ENCODE results near the gene AFF4.

AFF4 gene

DNA sequence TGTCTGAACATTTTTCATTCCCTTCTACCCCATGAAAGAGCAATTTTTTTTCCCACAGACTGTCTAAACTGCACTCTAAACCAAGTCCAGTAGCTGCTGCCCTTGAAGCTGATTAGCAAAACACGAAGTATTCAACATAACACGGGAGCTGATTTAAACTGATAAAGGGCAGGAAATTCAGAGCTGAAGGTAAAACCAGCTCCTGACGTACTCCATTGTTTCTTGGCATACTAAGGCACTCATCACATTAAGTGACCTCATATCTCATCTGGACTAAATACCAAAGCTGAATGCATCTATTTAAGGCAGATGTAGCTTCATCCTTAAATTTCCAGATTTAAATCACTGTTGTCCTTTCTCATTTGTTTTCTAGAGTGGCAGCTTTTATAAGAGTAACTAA is 109.1 kb downstream of the AFF4 start:
- no peak for DNase-seq

DNA sequence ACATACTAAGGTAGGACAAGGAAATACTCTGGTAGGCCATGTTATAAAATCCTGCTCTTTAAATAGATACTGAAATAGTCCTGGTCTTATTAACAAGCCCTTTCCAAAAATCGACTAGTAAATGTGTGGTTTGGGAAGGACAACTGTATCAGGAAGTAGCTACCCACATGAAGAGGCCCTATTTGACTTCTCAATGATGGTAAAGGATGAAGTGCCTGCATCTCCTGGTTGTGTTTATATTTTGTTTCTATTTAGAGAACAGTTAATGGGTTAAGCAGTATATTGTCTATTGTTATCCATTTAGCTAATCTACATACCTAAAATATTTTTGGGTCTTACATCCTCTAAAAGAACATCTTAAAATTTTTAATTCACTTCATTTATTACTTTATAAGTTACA is 109.6 kb downstream of the AFF4 start:
- no peak for DNase-seq

DNA sequence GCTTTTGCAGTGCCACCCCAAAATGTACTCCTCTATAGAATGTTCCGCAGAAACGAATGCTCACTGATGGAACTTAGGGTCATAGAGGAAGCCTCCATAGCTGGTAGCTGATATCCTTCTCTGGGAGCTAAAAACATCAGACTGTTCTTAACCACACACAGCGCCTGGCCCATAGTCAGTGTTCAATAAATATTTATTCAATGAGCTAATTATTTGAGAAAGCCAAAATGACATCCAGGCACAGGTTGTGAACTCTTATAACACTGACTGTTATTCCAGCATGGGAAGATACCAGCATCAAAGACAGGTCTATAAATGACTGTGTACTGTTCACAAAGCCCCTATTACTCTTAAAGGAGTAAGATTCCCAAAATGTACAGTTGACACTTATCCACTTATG is 110.1 kb downstream of the AFF4 start:
- no peak for DNase-seq

DNA sequence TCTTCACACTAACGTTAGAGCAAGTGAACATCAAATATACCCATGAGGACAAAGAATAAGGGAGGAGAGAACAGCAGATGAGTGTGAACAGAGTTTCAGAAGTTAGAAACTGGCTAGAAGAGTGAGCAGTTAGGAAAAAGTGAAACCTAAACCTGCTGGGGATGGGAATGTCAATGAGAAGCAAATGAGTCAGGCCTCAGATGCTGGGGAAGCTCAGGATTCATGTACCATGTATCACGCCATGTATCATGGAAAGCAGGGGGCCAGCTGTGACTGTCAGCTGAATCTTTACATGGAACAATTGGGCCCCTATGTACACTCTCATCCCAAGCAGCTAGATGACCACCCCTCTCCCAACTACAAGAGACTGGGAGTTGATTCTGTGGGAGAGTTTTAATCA is 113.4 kb downstream of the AFF4 start:
- no peak for DNase-seq

DNA sequence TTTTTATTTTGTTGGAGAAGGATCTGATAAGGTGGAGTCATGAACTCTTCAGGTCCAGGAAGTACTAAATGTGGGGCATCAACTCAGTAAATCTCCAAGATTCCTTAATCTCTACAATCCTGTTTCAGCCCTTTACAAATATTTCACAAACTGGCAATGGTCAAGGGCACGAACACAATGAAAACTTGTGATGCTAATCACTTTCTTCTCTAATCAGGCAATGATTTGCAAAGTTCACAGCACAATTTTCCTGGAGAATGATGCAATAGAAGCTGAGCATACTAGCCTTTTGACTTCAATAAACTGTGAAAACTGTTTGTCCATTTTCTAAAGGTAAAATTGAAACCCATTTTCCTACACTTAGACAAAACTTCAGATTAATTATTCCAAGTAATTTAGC is 114.1 kb downstream of the AFF4 start:
- no peak for DNase-seq

DNA sequence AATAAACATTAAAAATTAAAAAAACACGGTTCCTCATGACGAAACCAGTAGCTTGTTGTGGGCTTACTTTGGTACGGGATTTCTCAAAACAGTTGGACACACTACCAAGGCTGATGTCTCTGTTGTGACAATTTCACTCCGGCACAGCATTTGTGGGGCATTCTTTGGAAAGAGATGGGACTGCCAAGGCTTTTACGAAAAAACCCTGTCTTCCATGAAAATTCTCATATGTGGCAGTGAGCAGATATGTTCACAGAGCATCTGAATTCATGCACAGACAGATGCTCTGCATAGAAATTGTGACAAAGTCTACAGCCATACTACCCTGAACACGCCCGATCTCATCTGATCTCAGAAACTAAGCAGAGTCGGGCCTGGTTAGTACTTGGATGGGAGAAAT is 115.2 kb downstream of the AFF4 start:
- DNase-seq = no peak

DNA sequence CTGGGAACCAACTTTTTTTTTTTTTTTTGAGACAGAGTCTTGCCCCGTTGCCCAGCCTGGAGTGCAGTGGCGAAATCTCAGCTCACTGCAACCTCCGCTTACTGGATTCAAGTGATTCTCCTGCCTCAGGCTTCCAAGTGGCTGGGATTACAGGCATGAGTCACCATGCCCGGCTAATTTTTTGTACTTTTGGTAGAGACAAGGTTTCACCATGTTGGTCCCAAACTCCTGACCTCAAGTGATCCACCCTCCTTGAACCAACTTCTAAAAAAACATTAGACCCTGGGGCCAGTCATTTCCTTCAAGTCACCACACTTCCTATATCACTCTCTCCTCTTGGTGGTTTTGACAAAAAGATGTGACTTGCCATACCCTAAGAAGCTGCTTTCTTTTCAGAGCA is 122.1 kb downstream of the AFF4 start:
- no peak for DNase-seq

DNA sequence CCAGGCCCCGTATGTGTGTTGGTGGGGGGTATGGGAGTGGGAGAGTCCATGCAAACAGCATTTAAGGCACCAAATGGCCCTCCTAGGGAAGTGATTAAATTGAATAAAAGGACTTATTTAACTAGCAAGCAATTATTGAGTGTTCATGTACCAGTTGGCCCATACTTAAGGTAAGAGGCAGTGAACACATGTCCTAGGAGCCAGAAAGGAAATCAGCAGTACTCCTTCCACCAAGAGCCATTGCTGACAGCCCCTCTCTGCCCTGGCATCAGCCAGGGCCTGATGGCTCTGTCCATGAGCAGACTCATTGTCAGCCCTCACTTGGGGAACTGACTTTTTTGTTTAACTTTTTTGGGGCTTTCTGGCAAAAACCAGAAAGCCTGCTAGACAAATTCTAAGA is 122.5 kb downstream of the AFF4 start:
- DNase-seq = no peak

DNA sequence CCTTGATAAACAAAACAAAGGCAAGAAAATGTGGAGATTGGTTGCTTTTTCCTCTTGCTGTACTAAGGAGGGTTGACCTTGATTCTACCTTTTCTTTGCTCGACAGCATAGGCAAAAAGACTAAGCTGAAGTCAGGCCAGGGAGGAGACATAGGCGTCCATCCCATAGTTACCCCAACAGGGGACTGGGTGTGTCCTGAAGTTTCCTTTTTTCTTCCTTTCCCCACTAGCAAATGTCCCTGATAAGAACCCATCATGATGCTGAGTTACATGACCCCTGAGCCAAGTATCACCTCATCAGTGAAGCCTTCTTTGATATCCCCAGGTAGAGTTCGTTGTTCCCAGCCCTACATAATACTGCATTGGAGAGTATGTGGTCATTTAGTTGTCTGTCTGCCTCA is 123.1 kb downstream of the AFF4 start:
- DNase-seq = no peak

DNA sequence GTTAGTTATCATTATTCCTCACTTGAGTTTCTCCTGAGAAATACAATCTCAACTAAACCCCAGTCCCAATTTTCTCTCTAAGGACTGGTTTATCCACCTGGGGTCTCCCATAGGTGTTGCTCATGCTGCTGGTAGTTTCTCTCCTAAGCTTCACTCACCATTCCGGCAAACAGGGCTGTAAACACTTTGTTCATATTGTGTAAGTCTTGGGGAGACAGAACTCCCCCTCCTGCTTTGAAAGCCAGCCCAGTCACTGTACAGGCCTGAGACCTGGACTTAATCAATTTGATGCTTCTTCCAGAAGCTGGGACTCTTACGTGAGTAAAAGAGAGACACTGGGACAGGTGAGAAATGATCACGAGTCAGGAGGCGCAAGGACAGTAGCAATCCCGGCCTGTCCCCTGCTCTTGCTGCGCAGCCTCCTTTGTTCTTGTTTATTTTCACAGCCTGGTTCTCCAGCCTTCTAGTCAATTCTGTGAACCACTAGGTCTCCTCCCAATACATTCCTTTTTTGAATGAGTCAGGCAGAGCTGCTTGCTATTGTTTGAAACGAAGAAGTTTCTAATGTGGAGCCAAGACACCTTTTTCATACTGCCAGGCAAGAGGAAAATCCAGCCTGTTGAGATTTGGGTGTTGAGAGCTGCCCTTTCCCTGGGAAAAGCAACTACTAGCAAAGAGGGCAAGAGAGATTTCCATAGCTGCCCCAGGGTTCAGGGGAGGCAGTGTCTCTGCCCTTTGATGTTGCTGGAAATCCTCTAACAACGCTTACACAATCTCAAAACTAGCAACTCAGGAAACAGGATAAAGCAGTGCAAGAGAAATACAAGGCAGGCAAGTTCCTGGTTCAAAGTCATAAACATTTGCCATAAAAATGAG is 123.8 kb downstream of the AFF4 start:
- DNase-seq = no peak

DNA sequence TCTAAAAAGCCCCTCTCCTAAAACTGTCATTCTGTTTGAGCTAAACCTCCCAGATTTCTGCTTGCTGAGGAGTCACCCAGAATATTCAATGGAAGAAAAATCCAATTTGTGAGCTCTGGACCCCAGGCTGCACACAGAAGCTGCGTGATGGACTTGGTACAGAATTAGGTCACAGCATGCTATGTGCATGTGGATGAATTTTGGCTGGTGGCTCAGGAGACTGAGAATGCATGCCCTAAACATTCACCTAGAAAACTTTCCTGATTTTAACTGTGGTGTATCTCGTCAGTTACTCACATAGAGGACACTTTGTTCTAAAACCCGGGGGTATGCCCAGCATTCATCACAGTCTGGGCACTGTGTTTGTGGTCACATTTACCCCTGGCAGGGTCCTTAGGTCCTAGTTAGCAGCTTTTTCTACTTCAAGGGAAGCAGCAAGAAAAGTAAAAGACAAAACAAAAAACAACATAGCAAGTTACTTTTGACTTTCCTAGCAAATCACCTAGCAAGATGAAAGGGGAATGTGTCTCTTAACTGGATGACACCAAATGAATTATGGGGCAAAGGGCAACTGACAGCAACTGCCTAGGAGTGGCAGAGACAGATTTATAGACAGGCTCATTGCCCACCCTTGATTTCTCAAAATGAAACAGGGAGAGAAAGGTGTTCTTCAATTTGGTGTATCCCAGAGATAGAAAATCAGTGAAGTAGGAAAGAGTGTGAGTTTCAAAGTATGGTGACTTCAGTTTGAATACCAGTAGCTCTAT is 124.7 kb downstream of the AFF4 start:
- DNase-seq = no peak

DNA sequence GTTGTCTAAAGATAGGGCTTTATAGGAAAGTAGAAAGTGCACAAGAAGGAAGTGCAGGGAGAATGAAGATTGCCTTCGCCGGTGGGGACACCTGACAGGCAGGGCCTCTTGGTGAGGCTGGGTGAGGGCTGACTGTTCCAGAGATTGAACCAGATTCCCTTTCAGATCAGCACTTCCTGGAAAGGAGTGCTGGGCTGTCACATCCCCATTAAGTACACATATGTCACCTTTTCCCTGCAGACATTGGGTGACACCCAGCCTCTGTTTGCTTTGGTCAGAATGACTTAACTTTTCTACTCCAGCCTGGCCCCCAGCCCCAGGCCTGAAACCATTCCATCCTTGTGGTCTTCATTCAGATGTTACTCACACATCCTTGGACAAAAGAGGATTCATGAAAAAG is 125.6 kb downstream of the AFF4 start:
- no peak for DNase-seq

DNA sequence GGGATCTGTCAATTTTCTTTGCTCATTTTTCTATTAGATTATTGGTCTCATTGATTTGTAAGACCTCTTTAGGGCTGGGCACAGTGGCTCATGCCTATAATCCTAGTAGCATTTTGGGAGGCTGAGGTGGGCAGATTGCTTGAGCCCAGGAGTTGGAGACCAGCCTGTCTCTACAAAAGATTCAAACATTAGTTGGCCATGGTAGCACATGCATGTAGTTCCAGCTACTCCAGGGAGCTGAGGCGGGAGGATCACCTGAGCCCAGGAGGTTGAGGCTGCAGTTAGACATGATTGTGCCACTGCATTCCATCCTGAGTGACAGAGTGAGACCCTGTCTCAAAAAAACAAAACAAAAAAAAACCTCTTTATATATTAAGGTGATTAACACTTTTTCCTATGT is 126.6 kb downstream of the AFF4 start:
- no peak for DNase-seq

DNA sequence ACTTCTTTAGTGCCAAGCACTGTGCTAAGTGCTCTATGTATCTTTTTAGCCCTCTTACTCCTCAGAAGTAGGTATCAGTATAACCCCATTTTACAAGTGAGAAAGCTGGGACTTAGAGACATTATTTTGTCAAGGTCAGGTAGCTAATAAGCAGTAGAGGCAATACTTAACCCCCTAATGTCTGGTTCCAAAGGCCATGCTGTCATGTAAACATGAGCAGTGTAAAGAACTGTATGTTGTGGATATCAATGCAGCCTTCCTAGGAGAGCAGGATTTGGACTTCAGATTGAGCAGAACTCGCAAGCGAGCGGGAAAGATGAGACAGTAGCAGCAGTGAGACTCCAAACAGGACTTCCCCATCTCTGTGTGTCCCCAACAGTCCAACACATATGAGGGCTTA is 129.4 kb downstream of the AFF4 start:
- no peak for DNase-seq

DNA sequence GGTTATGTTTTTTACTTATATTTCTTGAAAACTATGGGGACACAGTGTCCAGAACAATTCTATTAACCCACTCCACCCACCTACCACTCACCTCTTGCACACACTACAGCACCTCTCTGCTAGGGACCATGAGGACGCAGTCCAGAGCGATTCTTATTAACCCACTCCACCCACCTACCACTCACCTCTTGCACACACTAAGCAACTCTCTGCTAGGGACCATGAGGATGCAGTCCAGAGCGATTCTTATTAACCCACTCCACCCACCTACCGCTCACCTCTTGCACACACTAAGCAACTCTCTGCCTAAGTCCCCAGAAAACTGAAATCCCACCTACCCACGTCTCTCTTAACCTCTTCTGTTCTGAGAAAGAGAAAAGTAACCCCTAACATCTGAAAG is 130.8 kb downstream of the AFF4 start:
- DNase-seq = no peak

DNA sequence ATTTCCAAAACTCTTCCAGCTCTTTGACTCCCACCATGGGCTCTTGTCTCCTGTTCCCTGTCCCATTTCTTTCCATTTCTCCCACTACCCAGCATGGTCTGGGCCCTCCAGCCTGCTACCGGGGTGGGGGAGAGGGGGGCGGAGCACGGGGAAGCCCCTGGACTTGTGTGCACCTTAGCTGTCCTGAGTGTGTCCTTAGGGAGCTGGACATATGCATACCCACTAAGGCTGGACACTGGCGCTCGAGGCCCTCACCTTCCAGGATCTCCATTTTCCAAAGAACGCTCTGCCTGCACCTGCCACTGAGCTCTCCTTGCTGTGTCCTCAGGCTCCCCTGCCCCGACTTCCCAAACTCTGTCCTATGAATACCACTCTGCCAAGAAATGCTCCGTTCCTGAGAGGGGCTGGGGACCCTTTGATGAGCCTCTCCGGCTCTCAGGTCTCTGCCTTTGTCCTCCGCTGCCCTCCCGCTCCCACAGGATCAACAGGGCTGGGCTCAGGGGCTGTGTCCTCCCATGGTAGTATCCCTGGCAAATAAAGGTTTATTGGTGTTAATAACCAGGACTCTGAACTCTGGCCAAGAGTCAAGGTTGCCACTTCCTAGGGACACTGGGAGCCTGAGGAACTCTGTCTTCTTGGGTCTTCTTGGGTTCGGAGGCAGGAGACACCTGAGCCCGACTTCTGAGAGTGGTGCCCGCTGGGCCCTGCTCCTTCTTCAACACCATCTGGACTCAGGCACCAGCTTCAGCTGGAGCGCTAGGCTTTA is 132.2 kb downstream of the AFF4 start:
- no peak for DNase-seq

DNA sequence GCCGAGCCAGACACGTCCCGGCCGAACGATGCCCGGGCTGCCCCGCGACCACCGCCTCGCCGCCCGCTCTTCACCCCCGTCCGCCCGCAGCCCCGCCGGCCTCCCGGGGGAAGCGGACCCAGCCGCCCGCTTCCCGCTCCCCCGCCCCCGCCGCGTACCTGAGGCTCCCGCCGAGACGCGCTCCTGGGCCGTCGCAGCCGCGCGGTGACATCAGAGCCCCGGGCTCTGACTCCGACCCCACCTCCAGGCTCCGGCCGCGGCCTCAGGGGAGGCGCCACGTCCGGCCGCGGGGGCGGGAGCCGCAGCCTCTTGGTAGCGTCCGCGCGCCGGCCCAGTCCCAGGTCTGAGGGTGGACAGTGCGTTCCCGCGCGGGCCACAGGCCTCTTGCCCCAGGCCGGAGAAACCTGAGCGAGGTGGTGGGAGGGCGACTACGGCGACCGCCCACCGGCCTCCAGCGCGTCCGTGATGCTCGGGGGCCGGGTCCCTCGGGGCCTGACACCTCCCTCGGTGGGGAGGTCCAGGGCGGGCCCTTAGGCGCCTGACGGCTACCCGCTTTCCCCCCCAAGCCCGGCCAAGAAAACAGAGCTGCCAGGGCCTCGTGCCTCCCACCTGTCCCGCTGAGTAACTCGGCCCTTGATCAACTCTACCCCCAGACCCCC is 132.9 kb downstream of the AFF4 start, which contains the start of gene SHROOM1:
Gene SHROOM1 (minus strand): TSS at position 212 of the 659 bp plus-strand sequence. CDS start 4,507 bp downstream, outside the sequence.
- no peak for DNase-seq

DNA sequence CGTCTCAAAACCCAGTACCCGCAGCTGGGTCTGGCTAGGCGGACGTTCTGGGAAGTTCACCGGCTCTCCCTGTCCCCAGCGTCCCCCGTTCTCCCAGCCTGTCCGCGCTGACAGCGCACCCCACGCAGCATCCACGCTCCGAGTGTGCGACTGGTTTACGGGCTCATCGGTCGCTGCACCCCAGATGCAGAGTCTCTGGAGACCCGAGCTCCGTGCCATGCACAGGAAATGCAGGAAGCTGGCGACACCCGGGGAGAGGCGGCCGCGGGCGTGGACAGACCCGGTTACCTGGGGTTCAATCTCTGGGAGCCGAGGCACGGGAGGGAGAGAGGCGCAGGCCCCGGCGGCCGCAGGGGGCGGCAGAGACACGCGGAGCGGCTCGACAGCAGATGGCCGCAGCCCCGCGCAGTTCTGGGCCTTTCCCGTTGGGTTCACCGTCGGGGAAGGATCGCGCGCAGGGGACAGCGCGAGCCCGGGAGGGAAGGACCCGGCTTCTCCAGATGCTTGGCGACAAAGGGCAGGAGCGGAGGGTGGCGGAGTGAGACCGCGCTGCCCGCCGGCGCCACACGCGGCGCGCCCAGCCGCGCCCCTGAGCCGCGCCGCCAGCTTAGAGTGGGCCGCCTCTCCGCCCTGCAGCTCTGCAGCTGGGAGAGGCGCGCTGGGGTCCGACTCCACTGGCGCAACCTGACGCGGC is 133.5 kb downstream of the AFF4 start:
- DNase-seq = peak; percentile 78

DNA sequence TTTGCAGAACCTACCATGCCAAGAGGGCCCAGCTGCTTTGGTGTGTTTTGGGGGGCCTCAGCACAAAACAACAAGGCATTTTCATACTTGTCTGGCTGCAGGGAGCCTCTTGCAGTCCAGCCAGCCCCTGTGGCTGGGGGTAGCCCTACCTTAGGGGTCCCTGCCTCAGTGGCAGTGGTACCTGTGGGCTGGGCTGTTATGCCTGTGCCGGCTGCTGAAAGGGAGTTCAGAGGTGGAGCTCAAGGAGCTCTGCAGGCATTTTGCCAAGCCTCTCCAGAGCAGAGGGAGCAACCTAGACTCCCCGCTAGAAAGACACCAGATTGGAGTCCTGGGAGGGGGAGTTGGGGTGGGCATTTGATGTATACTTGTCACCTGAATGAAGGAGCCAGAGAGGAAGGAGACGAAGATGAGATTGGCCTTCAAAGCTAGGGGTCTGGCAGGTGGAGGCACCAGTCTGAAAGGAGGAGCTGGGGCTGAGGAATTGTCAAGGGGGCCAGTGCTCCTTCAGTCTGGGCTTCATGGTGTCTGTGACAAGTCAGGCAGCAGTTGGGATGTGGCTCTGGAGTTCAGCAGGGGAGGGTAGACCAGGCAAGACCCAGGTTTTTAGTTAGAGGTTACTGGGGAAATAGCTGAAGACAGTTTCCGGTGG is 134.5 kb downstream of the AFF4 start:
- DNase-seq = no peak

DNA sequence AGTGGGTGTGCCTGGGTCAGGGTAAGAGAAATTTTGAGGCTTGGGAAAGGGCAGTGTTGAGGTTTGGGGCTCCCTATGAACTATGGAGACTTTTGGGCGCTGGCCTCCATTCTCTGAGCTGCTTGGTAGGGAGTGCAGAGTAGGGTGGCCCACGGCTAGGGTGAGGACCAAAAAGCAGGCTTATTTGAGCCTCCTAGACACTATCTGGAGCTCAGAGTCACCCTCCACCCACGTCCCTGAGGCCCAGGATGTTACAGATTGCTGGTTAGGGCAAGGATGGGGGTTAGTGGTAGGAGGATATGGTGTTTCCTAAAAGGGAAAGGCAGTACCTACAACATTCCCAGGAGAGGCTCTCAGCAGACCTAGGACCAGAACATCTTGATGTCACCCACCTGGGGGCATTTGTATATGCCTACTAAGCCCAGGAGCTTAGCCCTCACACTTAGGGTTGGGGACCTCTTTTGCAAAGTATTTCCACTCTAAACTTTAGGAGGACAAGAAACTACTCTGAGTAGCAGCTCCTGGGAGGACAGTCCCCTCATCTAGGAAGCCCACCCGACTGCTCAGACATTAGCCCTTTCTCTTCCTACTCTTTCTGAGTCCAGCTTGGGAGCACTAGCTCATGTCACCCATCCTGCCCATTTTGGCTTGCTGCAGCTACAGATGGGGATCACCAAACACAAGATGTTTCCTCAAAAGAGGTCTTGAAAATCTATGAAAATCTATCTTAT is 135.3 kb downstream of the AFF4 start:
- DNase-seq = no peak
